IMR-90 (cell line): ENCODE data around the gene CAMK4. TPM values are rescaled to one million over a fixed set of nuclear protein-coding genes. Genes with fewer than 3 reads are reported as not detected.

Experiments
- ATAC-seq: fragments of 200-7000 bp; cut with Tn5 transposase; 2 replicates; pipeline ENCODE4 v1.9.1; 2020; ENCODE audit warnings: low read depth, mild to moderate bottlenecking, moderate library complexity
- BruUV-seq: library from RNA; stranded (reverse); fragments of 400-500 nt; replicated peaks from 2 replicates; lab custom pipeline; 2021; lab: Mats Ljungman, UMichigan
- CTCF ChIA-PET: fragments of 300-600 bp; formaldehyde crosslinking; extraction: SDS; loops from one replicate; lab custom pipeline; 2021; ENCODE audit warnings: antibody characterized with exemption; lab: Yijun Ruan, JAX
- POLR2A ChIA-PET: fragments of 300-600 bp; sonication (Branson Sonifier 250); formaldehyde crosslinking; loops from one replicate; lab custom pipeline; 2022; ENCODE audit warnings: antibody characterized with exemption; ENCODE audit not compliant: unreplicated experiment; lab: Charles Lee
- DNase-seq: peaks from one replicate; pipeline ENCODE4 v3.0.0; 2013
- H2AFZ ChIP-seq: replicated peaks from 2 replicates; pipeline ENCODE3; 2013; ENCODE audit warnings: low read length, mild to moderate bottlenecking; ENCODE audit not compliant: poor library complexity
- H2AK5ac ChIP-seq: 2 replicates; pipeline ENCODE4 v1.6.1; 2013; ENCODE audit warnings: low read depth, low read length, inconsistent platforms
- H2AK9ac ChIP-seq: replicated peaks from 2 replicates; pipeline ENCODE3; 2013; ENCODE audit warnings: mild to moderate bottlenecking, low read depth, low read length, moderate library complexity; ENCODE audit not compliant: poor library complexity
- H2BK120ac ChIP-seq: 2 replicates; pipeline ENCODE4 v1.6.1; 2013; ENCODE audit warnings: low read depth, low read length, inconsistent platforms
- H2BK15ac ChIP-seq: 3 replicates; pipeline ENCODE4 v1.6.1; 2013; ENCODE audit warnings: low read depth, low read length, inconsistent platforms
- H2BK20ac ChIP-seq: 2 replicates; pipeline ENCODE4 v1.6.1; 2013; ENCODE audit warnings: low read depth, mild to moderate bottlenecking, inconsistent platforms, low read length, moderate library complexity
- H2BK5ac ChIP-seq: 2 replicates; pipeline ENCODE4 v1.6.1; 2013; ENCODE audit warnings: mild to moderate bottlenecking, low read depth, low read length, inconsistent platforms; ENCODE audit not compliant: poor library complexity, severe bottlenecking
- H3K14ac ChIP-seq: replicated peaks from 2 replicates; pipeline ENCODE4 v1.6.1; 2013; ENCODE audit warnings: low read depth, low read length, inconsistent platforms
- H3K18ac ChIP-seq: 2 replicates; pipeline ENCODE4 v1.6.1; 2013; ENCODE audit warnings: low read depth, low read length, control low read depth
- H3K23ac ChIP-seq: 2 replicates; pipeline ENCODE4 v1.6.1; 2013; ENCODE audit warnings: low read depth, low read length, inconsistent platforms
- H3K27ac ChIP-seq: 2 replicates; pipeline ENCODE4 v1.5.1; 2013; ENCODE audit warnings: mild to moderate bottlenecking, control low read depth, low read length; ENCODE audit not compliant: insufficient read depth
- H3K27me3 ChIP-seq: 2 replicates; pipeline ENCODE4 v1.6.1; 2013; ENCODE audit warnings: low read length; ENCODE audit not compliant: control insufficient read depth, insufficient read depth
- H3K36me3 ChIP-seq: 2 replicates; pipeline ENCODE4 v1.6.1; 2013; ENCODE audit warnings: low read length, mixed read lengths; ENCODE audit not compliant: control insufficient read depth, insufficient read depth
- H3K4ac ChIP-seq: 2 replicates; pipeline ENCODE4 v1.6.1; 2013; ENCODE audit warnings: low read depth, low read length, inconsistent platforms
- H3K4me1 ChIP-seq: 2 replicates; pipeline ENCODE4 v1.6.1; 2013; ENCODE audit warnings: low read length, mixed read lengths; ENCODE audit not compliant: control insufficient read depth, insufficient read depth
- H3K4me2 ChIP-seq: 2 replicates; pipeline ENCODE4 v1.6.1; 2013; ENCODE audit warnings: low read depth, mild to moderate bottlenecking, control low read depth, low read length, moderate library complexity
- H3K4me3 ChIP-seq: 2 replicates; pipeline ENCODE4 v1.5.1; 2013; ENCODE audit warnings: low read depth, mild to moderate bottlenecking, control low read depth, low read length, moderate library complexity; ENCODE audit not compliant: insufficient read depth
- H3K56ac ChIP-seq: 2 replicates; pipeline ENCODE4 v1.6.1; 2013; ENCODE audit warnings: low read length, inconsistent platforms; ENCODE audit not compliant: insufficient read depth; ENCODE audit errors: extremely low read depth
- H3K79me1 ChIP-seq, 2 experiments: 2 replicates each; pipeline ENCODE4 v1.6.1; 2013; ENCODE audit warnings: low read length in 2 of 2, inconsistent platforms in 1 of 2, low read depth in 1 of 2
- H3K9ac ChIP-seq: 2 replicates; pipeline ENCODE4 v1.6.1; 2013; ENCODE audit warnings: low read depth, low read length, control low read depth
- H3K9me1 ChIP-seq: 2 replicates; pipeline ENCODE4 v1.6.1; 2013; ENCODE audit warnings: low read length, inconsistent platforms; ENCODE audit not compliant: insufficient read depth
- H3K9me3 ChIP-seq: 2 replicates; pipeline ENCODE4 v1.6.1; 2013; ENCODE audit warnings: low read length; ENCODE audit not compliant: control insufficient read depth, insufficient read depth
- H4K20me1 ChIP-seq: 2 replicates; pipeline ENCODE4 v1.6.1; 2013; ENCODE audit warnings: low read length, inconsistent platforms; ENCODE audit not compliant: insufficient read depth
- H4K5ac ChIP-seq: 2 replicates; pipeline ENCODE4 v1.6.1; 2013; ENCODE audit warnings: mild to moderate bottlenecking, low read depth, low read length, control low read depth
- H4K8ac ChIP-seq, 2 experiments: 2 replicates each; pipeline ENCODE4 v1.6.1; 2013; ENCODE audit warnings: low read depth in 2 of 2, low read length in 2 of 2, control low read depth in 1 of 2, inconsistent platforms in 1 of 2
- H4K91ac ChIP-seq: 2 replicates; pipeline ENCODE4 v1.6.1; 2013; ENCODE audit warnings: low read depth, low read length, inconsistent platforms; ENCODE audit not compliant: insufficient read depth
- BHLHE40 ChIP-seq: fragments of 150-350 bp; IDR thresholded peaks from 2 replicates; pipeline ENCODE4 v1.6.1; 2016; ENCODE audit warnings: mild to moderate bottlenecking, low read depth, low read length
- CEBPB ChIP-seq: IDR thresholded peaks from 2 replicates; pipeline ENCODE4 v1.6.1; 2012; ENCODE audit warnings: low read depth, low read length, improper control_type of control experiment
- CTCF ChIP-seq: conservative IDR thresholded peaks from 2 replicates; pipeline ENCODE4 v1.5.1; 2012; ENCODE audit warnings: mild to moderate bottlenecking, low read depth, low read length, improper control_type of control experiment
- MAFK ChIP-seq: IDR thresholded peaks from 2 replicates; pipeline ENCODE4 v1.6.1; 2012; ENCODE audit warnings: low read depth, low read length, improper control_type of control experiment
- MXI1 ChIP-seq: IDR thresholded peaks from 2 replicates; pipeline ENCODE4 v1.6.1; 2012; ENCODE audit warnings: low read depth, mild to moderate bottlenecking, low read length, moderate library complexity, borderline replicate concordance
- POLR2A ChIP-seq: IDR thresholded peaks from 2 replicates; pipeline ENCODE4 v1.6.1; 2012; ENCODE audit warnings: mild to moderate bottlenecking, low read depth, low read length
- RAD21 ChIP-seq: IDR thresholded peaks from 2 replicates; pipeline ENCODE4 v1.6.1; 2012; ENCODE audit warnings: low read length, improper control_type of control experiment
- SMC3 ChIP-seq: fragments of 150-350 bp; IDR thresholded peaks from 2 replicates; pipeline ENCODE4 v1.6.1; 2016; ENCODE audit warnings: low read depth, mild to moderate bottlenecking, antibody characterized with exemption, low read length, moderate library complexity
- USF2 ChIP-seq: fragments of 150-350 bp; IDR thresholded peaks from 2 replicates; pipeline ENCODE4 v1.6.1; 2017; ENCODE audit warnings: mild to moderate bottlenecking, antibody characterized with exemption, low read length, low read depth
- WGBS, 2 experiments: methylation state at CpG; one replicate each; pipeline versions ENCODE4 v1.1.5 to v1.1.7; 2013; ENCODE audit warnings: missing lambda C conversion rate in 2 of 2; ENCODE audit not compliant: insufficient read length in 1 of 2; ENCODE audit errors: extremely low coverage in 2 of 2; 5-methylcytosine and 5-hydroxymethylcytosine counted together
- dilution Hi-C: fragments of 300-500 bp; cut with HindIII; formaldehyde crosslinking; loops from one replicate; pipeline ENCODE4 v1.14.3; 2018; ENCODE audit warnings: low sequenced_read_pairs; ENCODE audit not compliant: unreplicated experiment
- in situ Hi-C: fragments of 300-500 bp; cut with MboI; formaldehyde crosslinking; loops from 3 replicates; pipeline ENCODE4 v1.14.3; 2019; ENCODE audit warnings: low sequenced_read_pairs, inconsistent platforms, mixed read lengths
- intact Hi-C: fragments of 100-400 bp; cut with micrococcal nuclease; formaldehyde crosslinking; loops from 2 replicates; pipeline ENCODE4 v1.10.0; 2022
- polyA plus RNA-seq, 3 experiments: library from polyadenylated mRNA; depleted of rRNA; stranded (reverse); fragments of >200 nt; gene quantifications; 2 replicates each; pipeline ENCODE4 v1.2.3, GENCODE V29; 2012; ENCODE audit warnings: low replicate concordance in 1 of 3
- total RNA-seq: library from RNA; depleted of rRNA; stranded (reverse); fragments of >200 nt; gene quantifications from 2 replicates; pipeline ENCODE4 v1.2.3, GENCODE V29; 2012

The CAMK4 gene
- total and polyA plus RNA-seq, 2 of the 4 experiments (the other 2 are of a cell fraction) = 3.7 to 4.8 TPM

- H3K9ac ChIP-seq = no peak overlapping the region
- no peak overlapping the region for H3K4me2 ChIP-seq
- ChIA-PET POLR2A (no interaction called here), CTCF (no interaction called here)
- no peak overlapping the region for H2AFZ ChIP-seq
- H4K8ac ChIP-seq = no peak overlapping the region
- no TSS peak for BruUV-seq
- no peak overlapping the region for H2BK5ac ChIP-seq
- no peak overlapping the region for H2AK5ac ChIP-seq
- H3K27ac ChIP-seq = no peak overlapping the region
- no peaks in the 10 kb centered on the region for H3K27me3 ChIP-seq
- no peak overlapping the region for H3K4ac ChIP-seq
- in situ Hi-C loops = no loop called here
- H2BK15ac ChIP-seq = no peak overlapping the region
- DNase-seq = no peak
- no peak for ATAC-seq
- H4K20me1 ChIP-seq = no peaks in the 10 kb centered on the region
- intact Hi-C loops = no loop called here
- H4K91ac ChIP-seq = no peak overlapping the region
- dilution Hi-C loops = no loop called here
- H3K18ac ChIP-seq = no peak overlapping the region
- no peak overlapping the region for H3K56ac ChIP-seq
- TF ChIP-seq CEBPB (no peak), MAFK (no peak), BHLHE40 (no peak), USF2 (no peak), SMC3 (no peak), CTCF (no peak), POLR2A (no peak), MXI1 (no peak), RAD21 (no peak)
- no peaks in the 10 kb centered on the region for H3K36me3 ChIP-seq
- H2AK9ac ChIP-seq = no peak overlapping the region
- no peaks in the 10 kb centered on the region for H3K9me3 ChIP-seq
- H2BK20ac ChIP-seq = no peak overlapping the region
- no CpG with 5 or more reads among the region's 2 CpGs for WGBS, 2 experiments
- H3K79me1 ChIP-seq = no peaks in the 10 kb centered on the region
- no peak overlapping the region for H4K5ac ChIP-seq
- H3K9me1 ChIP-seq = no peaks in the 10 kb centered on the region
- no peaks in the 10 kb centered on the region for H3K4me1 ChIP-seq
- no peak overlapping the region for H3K23ac ChIP-seq
- no peak overlapping the region for H3K14ac ChIP-seq
- H3K4me3 ChIP-seq = no peak overlapping the region
- no peak overlapping the region for H2BK120ac ChIP-seq
These were observed 60.6 kb downstream of the CAMK4 start for GRCh38 chr5:111284825-111285224.
